ENCODE results near the gene DPP10.
"Not testable (repeated sequence)": the region's sequence is repeated elsewhere in the genome, so short reads cannot be mapped to it uniquely, and the experiment has no call there.

The DPP10 gene

GRCh38 chr2:115413791-115414190 lies 971.4 kb downstream of the DPP10 start:
- DNase-seq (ENCODE audit: extremely low spot score) = no peak
- POLR2A ChIA-PET = no interaction called here
- CTCF ChIA-PET = no interaction called here
- TF ChIP-seq ARNT (IDR thresholded peaks at IDR 0.05) (no peak), TARDBP (IDR thresholded peaks at IDR 0.05) (no peak)

- ChIA-PET POLR2A (no interaction called here), CTCF (no interaction called here)
- TF ChIP-seq ELF4 (IDR thresholded peaks at IDR 0.05) = no peak
- no peak for TF ChIP-seq SP1 (IDR thresholded peaks at IDR 0.05)
- TF ChIP-seq CTBP1 (IDR thresholded peaks at IDR 0.05; ENCODE audit: borderline replicate concordance) = no peak
- no peak for TF ChIP-seq FOXA1 (IDR thresholded peaks at IDR 0.05)
- no peak for TF ChIP-seq SUZ12 (IDR thresholded peaks at IDR 0.05)
- TF ChIP-seq FOXM1 (IDR thresholded peaks at IDR 0.05; ENCODE audit: borderline replicate concordance) = no peak
- no peak for TF ChIP-seq TARDBP (IDR thresholded peaks at IDR 0.05)
- TF ChIP-seq LEF1 (IDR thresholded peaks at IDR 0.05; ENCODE audit: borderline replicate concordance) = no peak
- TF ChIP-seq BHLHE40 (IDR thresholded peaks at IDR 0.05; ENCODE audit: borderline replicate concordance) = no peak
- no peak for TF ChIP-seq ZNF384 (IDR thresholded peaks at IDR 0.05)
- TF ChIP-seq HDGF (IDR thresholded peaks at IDR 0.05; ENCODE audit: borderline replicate concordance) = no peak
- TF ChIP-seq L3MBTL2 (conservative IDR thresholded peaks at IDR 0.05) = no peak
- no peak for TF ChIP-seq NFRKB (IDR thresholded peaks at IDR 0.05)
- no peak for TF ChIP-seq PKNOX1 (IDR thresholded peaks at IDR 0.05)
- no peak for TF ChIP-seq ARNT (IDR thresholded peaks at IDR 0.05)
- no peak for TF ChIP-seq FOXK2 (IDR thresholded peaks at IDR 0.05)
- no peak for DNase-seq (ENCODE audit: extremely low spot score)
Observed at GRCh38 chr2:115414466-115414865, 972.0 kb downstream of the DPP10 start.

- no peak for DNase-seq (ENCODE audit: extremely low spot score)
- CTCF ChIA-PET = no interaction called here
- no peak for TF ChIP-seq FOXA1 (IDR thresholded peaks at IDR 0.05)
- TF ChIP-seq ARNT (IDR thresholded peaks at IDR 0.05) = no peak
- TF ChIP-seq ZNF384 (IDR thresholded peaks at IDR 0.05) = no peak
- TF ChIP-seq LEF1 (IDR thresholded peaks at IDR 0.05; ENCODE audit: borderline replicate concordance) = no peak
- TF ChIP-seq BHLHE40 (IDR thresholded peaks at IDR 0.05; ENCODE audit: borderline replicate concordance) = no peak
- TF ChIP-seq SP1 (IDR thresholded peaks at IDR 0.05) = no peak
- no peak for TF ChIP-seq NFRKB (IDR thresholded peaks at IDR 0.05)
- no peak for TF ChIP-seq TARDBP (IDR thresholded peaks at IDR 0.05)
- TF ChIP-seq ELF4 (IDR thresholded peaks at IDR 0.05) = no peak
- POLR2A ChIA-PET = no interaction called here
Observed at GRCh38 chr2:115422004-115422634, 979.7 kb downstream of the DPP10 start.

- POLR2A ChIA-PET = no interaction called here
- DNase-seq (ENCODE audit: extremely low spot score) = no peak
- CTCF ChIA-PET = no interaction called here
- no peak for TF ChIP-seq BHLHE40 (IDR thresholded peaks at IDR 0.05; ENCODE audit: borderline replicate concordance)
- no peak for TF ChIP-seq FOXK2 (IDR thresholded peaks at IDR 0.05)
- no peak for TF ChIP-seq NFRKB (IDR thresholded peaks at IDR 0.05)
- TF ChIP-seq ZNF384 (IDR thresholded peaks at IDR 0.05) = no peak
- TF ChIP-seq CTBP1 (IDR thresholded peaks at IDR 0.05; ENCODE audit: borderline replicate concordance) = no peak
- no peak for TF ChIP-seq FOXM1 (IDR thresholded peaks at IDR 0.05; ENCODE audit: borderline replicate concordance)
- no peak for TF ChIP-seq PKNOX1 (IDR thresholded peaks at IDR 0.05)
- no peak for TF ChIP-seq L3MBTL2 (conservative IDR thresholded peaks at IDR 0.05)
- TF ChIP-seq ELF4 (IDR thresholded peaks at IDR 0.05) = no peak
- no peak for TF ChIP-seq FOXA1 (IDR thresholded peaks at IDR 0.05)
- TF ChIP-seq ARNT (IDR thresholded peaks at IDR 0.05) = no peak
- TF ChIP-seq SP1 (IDR thresholded peaks at IDR 0.05) = no peak
- TF ChIP-seq HDGF (IDR thresholded peaks at IDR 0.05; ENCODE audit: borderline replicate concordance) = no peak
Observed at GRCh38 chr2:115427436-115427835, 985.0 kb downstream of the DPP10 start.

GRCh38 chr2:115440746-115441145 lies 998.3 kb downstream of the DPP10 start:
- CTCF ChIA-PET; POLR2A ChIA-PET; DNase-seq (ENCODE audit: extremely low spot score): not testable (repeated sequence)

GRCh38 chr2:115443539-115444185 lies 1001.2 kb downstream of the DPP10 start:
- no peak for TF ChIP-seq L3MBTL2 (conservative IDR thresholded peaks at IDR 0.05)
- no peak for TF ChIP-seq FOXM1 (IDR thresholded peaks at IDR 0.05; ENCODE audit: borderline replicate concordance)
- ChIA-PET POLR2A (no interaction called here), CTCF (no interaction called here)
- DNase-seq (ENCODE audit: extremely low spot score) = no peak

- CTCF ChIA-PET = no interaction called here
- no peak for DNase-seq (ENCODE audit: extremely low spot score)
- TF ChIP-seq FOXA1 (IDR thresholded peaks at IDR 0.05) (no peak), HDGF (IDR thresholded peaks at IDR 0.05; ENCODE audit: borderline replicate concordance) (no peak), ARNT (IDR thresholded peaks at IDR 0.05) (no peak), LEF1 (IDR thresholded peaks at IDR 0.05; ENCODE audit: borderline replicate concordance) (no peak), SP1 (IDR thresholded peaks at IDR 0.05) (no peak), CTBP1 (IDR thresholded peaks at IDR 0.05; ENCODE audit: borderline replicate concordance) (no peak), SUZ12 (IDR thresholded peaks at IDR 0.05) (no peak), BHLHE40 (IDR thresholded peaks at IDR 0.05; ENCODE audit: borderline replicate concordance) (no peak), PKNOX1 (IDR thresholded peaks at IDR 0.05) (no peak), ELF4 (IDR thresholded peaks at IDR 0.05) (no peak), FOXM1 (IDR thresholded peaks at IDR 0.05; ENCODE audit: borderline replicate concordance) (no peak)
- POLR2A ChIA-PET = no interaction called here
Observed at GRCh38 chr2:115460008-115460407, 1017.6 kb downstream of the DPP10 start.
